Karpas-422 (cell line): ENCODE measurements around the gene DRG2. TPM values are rescaled to one million over a fixed set of nuclear protein-coding genes. Genes with fewer than 3 reads are reported as not detected.

Experiments used
- DNase-seq: peaks from one replicate; pipeline ENCODE4 v3.0.0-alpha.2; 2015
- H2AFZ ChIP-seq: fragments of 200-600 bp; sonication (generic); 2 replicates; pipeline ENCODE4 v1.6.1; 2014; ENCODE audit warnings: antibody characterized with exemption, low read length, mixed read lengths
- H3K27ac ChIP-seq: fragments of 200-600 bp; sonication (generic); 2 replicates; pipeline ENCODE4 v1.5.1; 2014; ENCODE audit warnings: mild to moderate bottlenecking, low read length, moderate library complexity
- H3K27me3 ChIP-seq: fragments of 200-600 bp; sonication (generic); 2 replicates; pipeline ENCODE4 v1.6.1; 2014; ENCODE audit warnings: low read length, mixed read lengths
- H3K36me3 ChIP-seq: fragments of 200-600 bp; sonication (generic); 2 replicates; pipeline ENCODE4 v1.6.1; 2014; ENCODE audit warnings: low read length, mixed read lengths; ENCODE audit not compliant: insufficient read depth
- H3K4me1 ChIP-seq: fragments of 200-600 bp; sonication (generic); 2 replicates; pipeline ENCODE4 v1.6.1; 2014; ENCODE audit warnings: mild to moderate bottlenecking, low read length, mixed read lengths
- H3K4me2 ChIP-seq: fragments of 200-600 bp; sonication (generic); 2 replicates; pipeline ENCODE4 v1.6.1; 2014; ENCODE audit warnings: low read length, low read depth, mild to moderate bottlenecking; ENCODE audit not compliant: poor library complexity, severe bottlenecking
- H3K4me3 ChIP-seq: fragments of 200-600 bp; sonication (generic); 2 replicates; pipeline ENCODE4 v1.5.1; 2014; ENCODE audit warnings: mild to moderate bottlenecking, antibody characterized with exemption, low read length, mixed read lengths
- H3K79me2 ChIP-seq: fragments of 200-600 bp; sonication (generic); 2 replicates; pipeline ENCODE4 v1.6.1; 2014; ENCODE audit warnings: mild to moderate bottlenecking, low read length, mixed read lengths
- H3K9ac ChIP-seq: fragments of 200-600 bp; sonication (generic); 2 replicates; pipeline ENCODE4 v1.6.0; 2014; ENCODE audit warnings: low read length
- H3K9me2 ChIP-seq: fragments of 200-600 bp; sonication (generic), shearing (Covaris generic); replicated peaks from 2 replicates; pipeline ENCODE4 v1.6.0; 2014; ENCODE audit warnings: mild to moderate bottlenecking, low read length, moderate library complexity; ENCODE audit not compliant: insufficient read depth
- H3K9me3 ChIP-seq: fragments of 300-700, 200-600 bp; sonication (generic); 2 replicates; pipeline ENCODE4 v1.6.1; 2014; ENCODE audit warnings: low read length, mixed read lengths
- H4K20me1 ChIP-seq: fragments of 200-600 bp; sonication (generic); 2 replicates; pipeline ENCODE4 v1.6.1; 2014; ENCODE audit warnings: mild to moderate bottlenecking, antibody characterized with exemption, low read length, low read depth; ENCODE audit not compliant: insufficient read depth
- total RNA-seq: library from RNA; depleted of rRNA; stranded (reverse); fragments of >200 nt; shearing (Covaris generic); gene quantifications from 2 replicates; pipeline ENCODE4 v1.2.3, GENCODE V29; 2014; ENCODE audit warnings: low replicate concordance

Gene DRG2
- total RNA-seq, 1 experiment from 2014 or later, result 21.5 TPM

GRCh38 chr17:18065546-18065945 is 22.2 kb upstream of the DRG2 start:
- DNase-seq, result no peak
- Histone ChIP-seq H3K9me3 (no peaks in the 10 kb centered on the region), H3K79me2 (no peaks in the 10 kb centered on the region), H4K20me1 (no peaks in the 10 kb centered on the region), H3K9me2 (no peaks in the 10 kb centered on the region), H3K27ac (no peak overlapping the region), H3K4me2 (no peak overlapping the region), H2AFZ (no peak overlapping the region), H3K4me3 (no peak overlapping the region), H3K36me3 (peaks cover 8% of the 10 kb centered on the region; the same call in 1 of the 2 replicates), H3K4me1 (no peaks in the 10 kb centered on the region), H3K9ac (no peak overlapping the region), H3K27me3 (no peaks in the 10 kb centered on the region)

- Histone ChIP-seq H3K36me3 (peaks cover 7% of the 10 kb centered on the region; the same call in 1 of the 2 replicates), H3K9me3 (no peaks in the 10 kb centered on the region), H3K27me3 (no peaks in the 10 kb centered on the region), H3K27ac (no peak overlapping the region), H2AFZ (no peak overlapping the region), H3K4me2 (no peak overlapping the region), H4K20me1 (no peaks in the 10 kb centered on the region), H3K9me2 (no peaks in the 10 kb centered on the region), H3K79me2 (no peaks in the 10 kb centered on the region), H3K4me3 (no peak overlapping the region), H3K9ac (no peak overlapping the region), H3K4me1 (no peaks in the 10 kb centered on the region)
- DNase-seq, result peak; percentile 26
Observed at GRCh38 chr17:18066866-18067265, 20.9 kb upstream of the DRG2 start.

GRCh38 chr17:18069101-18069500 is 18.6 kb upstream of the DRG2 start:
- no peak overlapping the region for H3K4me3 ChIP-seq
- H2AFZ ChIP-seq, result no peak overlapping the region
- H3K27me3 ChIP-seq, result no peaks in the 10 kb centered on the region
- no peaks in the 10 kb centered on the region for H3K9me2 ChIP-seq
- H3K79me2 ChIP-seq, result no peaks in the 10 kb centered on the region
- H3K4me2 ChIP-seq, result no peak overlapping the region
- H3K36me3 ChIP-seq, result no peaks in the 10 kb centered on the region
- no peaks in the 10 kb centered on the region for H4K20me1 ChIP-seq
- H3K9ac ChIP-seq, result no peak overlapping the region
- H3K4me1 ChIP-seq, result no peaks in the 10 kb centered on the region
- no peaks in the 10 kb centered on the region for H3K9me3 ChIP-seq
- no peak overlapping the region for H3K27ac ChIP-seq
- no peak for DNase-seq

GRCh38 chr17:18070861-18071340 is 16.8 kb upstream of the DRG2 start:
- no peak overlapping the region for H3K4me3 ChIP-seq
- H3K79me2 ChIP-seq, result no peaks in the 10 kb centered on the region
- H4K20me1 ChIP-seq, result no peaks in the 10 kb centered on the region
- H3K4me1 ChIP-seq, result no peaks in the 10 kb centered on the region
- no peak overlapping the region for H3K27ac ChIP-seq
- H3K27me3 ChIP-seq, result no peaks in the 10 kb centered on the region
- no peak overlapping the region for H3K4me2 ChIP-seq
- no peak overlapping the region for H2AFZ ChIP-seq
- H3K36me3 ChIP-seq, result no peaks in the 10 kb centered on the region
- no peaks in the 10 kb centered on the region for H3K9me3 ChIP-seq
- H3K9me2 ChIP-seq, result no peaks in the 10 kb centered on the region
- no peak overlapping the region for H3K9ac ChIP-seq
- no peak for DNase-seq

GRCh38 chr17:18071751-18072150 is 16.0 kb upstream of the DRG2 start:
- Histone ChIP-seq H3K9me3 (no peaks in the 10 kb centered on the region), H3K4me1 (no peaks in the 10 kb centered on the region), H3K9me2 (no peaks in the 10 kb centered on the region)

GRCh38 chr17:18074566-18075272 is 13.0 kb upstream of the DRG2 start:
- H3K4me2 ChIP-seq, result no peak overlapping the region
- no peak overlapping the region for H2AFZ ChIP-seq

More at GRCh38 chr17:18071751-18072150, 16.0 kb upstream of the DRG2 start:
- H3K36me3 ChIP-seq, result no peaks in the 10 kb centered on the region
- no peak overlapping the region for H2AFZ ChIP-seq
- H3K4me2 ChIP-seq, result no peak overlapping the region
- H4K20me1 ChIP-seq, result no peaks in the 10 kb centered on the region
- H3K27ac ChIP-seq, result no peak overlapping the region
- H3K79me2 ChIP-seq, result no peaks in the 10 kb centered on the region
- no peak for DNase-seq
- no peak overlapping the region for H3K9ac ChIP-seq
- no peaks in the 10 kb centered on the region for H3K27me3 ChIP-seq
- no peak overlapping the region for H3K4me3 ChIP-seq

GRCh38 chr17:18076936-18077335 is 10.8 kb upstream of the DRG2 start:
- Histone ChIP-seq H3K79me2 (no peaks in the 10 kb centered on the region), H3K4me1 (no peaks in the 10 kb centered on the region), H3K9me3 (no peaks in the 10 kb centered on the region), H3K4me2 (no peak overlapping the region), H3K27me3 (no peaks in the 10 kb centered on the region), H3K9ac (no peak overlapping the region), H4K20me1 (no peaks in the 10 kb centered on the region), H3K4me3 (no peak overlapping the region), H3K27ac (no peak overlapping the region), H2AFZ (no peak overlapping the region), H3K36me3 (no peaks in the 10 kb centered on the region), H3K9me2 (no peaks in the 10 kb centered on the region)
- DNase-seq, result peak; percentile 12

More at GRCh38 chr17:18074566-18075272, 13.0 kb upstream of the DRG2 start:
- DNase-seq, result peak; percentile 14
- no peaks in the 10 kb centered on the region for H3K4me1 ChIP-seq
- no peaks in the 10 kb centered on the region for H3K79me2 ChIP-seq
- H3K4me3 ChIP-seq, result no peak overlapping the region
- no peaks in the 10 kb centered on the region for H3K9me2 ChIP-seq
- H3K27me3 ChIP-seq, result no peaks in the 10 kb centered on the region
- H4K20me1 ChIP-seq, result no peaks in the 10 kb centered on the region
- H3K9ac ChIP-seq, result no peak overlapping the region
- H3K36me3 ChIP-seq, result no peaks in the 10 kb centered on the region
- no peak overlapping the region for H3K27ac ChIP-seq
- H3K9me3 ChIP-seq, result no peaks in the 10 kb centered on the region

- H3K36me3 ChIP-seq, result no peaks in the 10 kb centered on the region
- H3K4me3 ChIP-seq, result no peak overlapping the region
- no peaks in the 10 kb centered on the region for H3K4me1 ChIP-seq
- no peaks in the 10 kb centered on the region for H3K27me3 ChIP-seq
- no peak overlapping the region for H3K4me2 ChIP-seq
- no peak overlapping the region for H3K27ac ChIP-seq
- H3K79me2 ChIP-seq, result no peaks in the 10 kb centered on the region
- H3K9me2 ChIP-seq, result no peaks in the 10 kb centered on the region
- no peak overlapping the region for H3K9ac ChIP-seq
- H3K9me3 ChIP-seq, result no peaks in the 10 kb centered on the region
- peak; percentile 28 for DNase-seq
- H4K20me1 ChIP-seq, result no peaks in the 10 kb centered on the region
- H2AFZ ChIP-seq, result no peak overlapping the region
Observed at GRCh38 chr17:18079543-18079942, 8.2 kb upstream of the DRG2 start.
